ENCODE results near the gene EIF2D. TPM values are rescaled to one million over a fixed set of nuclear protein-coding genes. Genes with fewer than 3 reads are reported as not detected.

Gene EIF2D
- total and polyA plus RNA-seq, 2 of the 13 experiments (the other 11 are each of a cell fraction or from before 2014, with no cell fraction given) = 45.1 to 64.9 TPM

DNA sequence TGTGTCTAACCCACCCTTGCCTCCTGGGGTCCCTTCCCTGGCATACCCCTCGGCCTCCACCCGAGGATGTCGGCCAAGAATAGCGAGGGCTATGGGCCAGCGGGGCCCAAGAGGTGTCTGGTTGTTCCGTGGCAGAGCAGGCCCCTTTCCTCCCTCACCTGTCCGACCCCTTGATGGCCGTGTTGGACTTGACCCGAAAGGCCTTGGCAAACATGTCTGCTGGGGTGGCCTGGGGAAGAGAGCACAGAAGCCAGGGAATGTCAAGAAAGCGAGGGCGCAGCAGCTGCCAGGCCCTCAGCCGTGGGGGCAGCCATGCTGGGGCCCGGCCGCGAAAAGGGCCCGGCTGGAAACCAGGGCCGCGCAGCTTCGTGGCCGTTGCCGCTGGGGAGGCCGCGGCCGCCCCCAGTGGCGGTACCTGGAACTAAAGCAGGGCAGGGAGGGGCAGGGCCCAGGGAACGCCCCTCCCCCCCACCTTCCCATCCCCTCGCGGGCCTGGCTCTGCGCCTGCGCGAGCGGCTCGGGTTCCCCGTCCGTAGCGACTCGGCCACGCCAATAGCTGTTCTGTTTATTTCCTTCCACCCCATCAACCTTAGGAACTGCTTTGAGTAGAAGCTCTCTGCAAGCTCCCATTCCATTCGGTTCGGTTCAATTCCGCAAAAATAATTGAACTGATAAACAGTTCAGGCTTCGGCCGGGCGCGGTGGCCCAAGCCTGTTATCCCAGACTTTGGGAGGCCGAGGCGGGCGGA is at the start of gene EIF2D (continued):
- TF ChIP-seq NONO (IDR thresholded peaks at IDR 0.05) (no peak), NONO (CRISPR knock-in tag; conservative IDR thresholded peaks at IDR 0.05) (peak; percentile 99), ZFP1 (CRISPR knock-in tag; IDR thresholded peaks at IDR 0.05) (peak; percentile 86), AHR (CRISPR knock-in tag; IDR thresholded peaks at IDR 0.05) (peak; percentile 98; the same call in 1 of the 2 replicates), MAF1 (CRISPR knock-in tag; IDR thresholded peaks at IDR 0.05; ENCODE audit: borderline replicate concordance) (peak; percentile 60; the same call in 1 of the 2 replicates), ZNF136 (CRISPR knock-in tag; IDR thresholded peaks at IDR 0.05; ENCODE audit: low read depth) (0 out of 2 replicates have a peak, but pooled peaks have one; percentile 85), NR2F2 (IDR thresholded peaks at IDR 0.05; ENCODE audit: borderline replicate concordance, low read depth) (no peak; the same call in 1 of the 2 replicates), JUNB (CRISPR knock-in tag; IDR thresholded peaks at IDR 0.05; ENCODE audit: borderline replicate concordance) (0 out of 2 replicates have a peak, but pooled peaks have one; percentile 55), NCOR1 (IDR thresholded peaks at IDR 0.05; ENCODE audit: borderline replicate concordance, low read length) (no peak), FOXO1 (CRISPR knock-in tag; IDR thresholded peaks at IDR 0.05) (peak; percentile 80), ZNF761 (CRISPR knock-in tag; conservative IDR thresholded peaks at IDR 0.05) (peak; percentile 90), MATR3 (CRISPR knock-in tag; IDR thresholded peaks at IDR 0.05) (no peak), RBM39 (IDR thresholded peaks at IDR 0.05; ENCODE audit: low read depth, low read length, poor library complexity, severe bottlenecking) (peak; percentile 85), ZNF780A (CRISPR knock-in tag; IDR thresholded peaks at IDR 0.05) (no peak; the same call in 1 of the 2 replicates), MAFG (CRISPR knock-in tag; IDR thresholded peaks at IDR 0.05) (no peak), TBX3 (IDR thresholded peaks at IDR 0.05; ENCODE audit: borderline replicate concordance) (peak; percentile 51; the same call in 1 of the 2 replicates), ZNF782 (CRISPR knock-in tag; IDR thresholded peaks at IDR 0.05; ENCODE audit: borderline replicate concordance) (0 out of 2 replicates have a peak, but pooled peaks have one; percentile 76), NR2C2 (CRISPR knock-in tag; IDR thresholded peaks at IDR 0.05; ENCODE audit: borderline replicate concordance) (peak; percentile 85), SALL1 (CRISPR knock-in tag; IDR thresholded peaks at IDR 0.05) (peak; percentile 94), SMARCE1 (IDR thresholded peaks at IDR 0.05; ENCODE audit: borderline replicate concordance) (no peak), ZNF777 (CRISPR knock-in tag; IDR thresholded peaks at IDR 0.05) (no peak), NFYC (CRISPR knock-in tag; IDR thresholded peaks at IDR 0.05) (peak; percentile 49), HOXA7 (CRISPR knock-in tag; IDR thresholded peaks at IDR 0.05) (no peak), ZNF549 (CRISPR knock-in tag; IDR thresholded peaks at IDR 0.05) (no peak), HIVEP1 (CRISPR knock-in tag; IDR thresholded peaks at IDR 0.05) (peak; percentile 72; the same call in 1 of the 2 replicates)
- TF ChIP-seq, protein P1, sequence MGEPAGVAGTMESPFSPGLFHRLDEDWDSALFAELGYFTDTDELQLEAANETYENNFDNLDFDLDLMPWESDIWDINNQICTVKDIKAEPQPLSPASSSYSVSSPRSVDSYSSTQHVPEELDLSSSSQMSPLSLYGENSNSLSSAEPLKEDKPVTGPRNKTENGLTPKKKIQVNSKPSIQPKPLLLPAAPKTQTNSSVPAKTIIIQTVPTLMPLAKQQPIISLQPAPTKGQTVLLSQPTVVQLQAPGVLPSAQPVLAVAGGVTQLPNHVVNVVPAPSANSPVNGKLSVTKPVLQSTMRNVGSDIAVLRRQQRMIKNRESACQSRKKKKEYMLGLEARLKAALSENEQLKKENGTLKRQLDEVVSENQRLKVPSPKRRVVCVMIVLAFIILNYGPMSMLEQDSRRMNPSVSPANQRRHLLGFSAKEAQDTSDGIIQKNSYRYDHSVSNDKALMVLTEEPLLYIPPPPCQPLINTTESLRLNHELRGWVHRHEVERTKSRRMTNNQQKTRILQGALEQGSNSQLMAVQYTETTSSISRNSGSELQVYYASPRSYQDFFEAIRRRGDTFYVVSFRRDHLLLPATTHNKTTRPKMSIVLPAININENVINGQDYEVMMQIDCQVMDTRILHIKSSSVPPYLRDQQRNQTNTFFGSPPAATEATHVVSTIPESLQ (CRISPR knock-in tag; conservative IDR thresholded peaks at IDR 0.05) = peak; percentile 85; the same call in 1 of the 2 replicates
- TF ChIP-seq, protein P2, sequence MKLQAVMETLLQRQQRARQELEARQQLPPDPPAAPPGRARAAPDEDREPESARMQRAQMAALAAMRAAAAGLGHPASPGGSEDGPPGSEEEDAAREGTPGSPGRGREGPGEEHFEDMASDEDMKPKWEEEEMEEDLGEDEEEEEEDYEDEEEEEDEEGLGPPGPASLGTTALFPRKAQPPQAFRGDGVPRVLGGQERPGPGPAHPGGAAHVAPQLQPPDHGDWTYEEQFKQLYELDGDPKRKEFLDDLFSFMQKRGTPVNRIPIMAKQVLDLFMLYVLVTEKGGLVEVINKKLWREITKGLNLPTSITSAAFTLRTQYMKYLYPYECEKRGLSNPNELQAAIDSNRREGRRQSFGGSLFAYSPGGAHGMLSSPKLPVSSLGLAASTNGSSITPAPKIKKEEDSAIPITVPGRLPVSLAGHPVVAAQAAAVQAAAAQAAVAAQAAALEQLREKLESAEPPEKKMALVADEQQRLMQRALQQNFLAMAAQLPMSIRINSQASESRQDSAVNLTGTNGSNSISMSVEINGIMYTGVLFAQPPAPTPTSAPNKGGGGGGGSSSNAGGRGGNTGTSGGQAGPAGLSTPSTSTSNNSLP (IDR thresholded peaks at IDR 0.05; ENCODE audit: low read depth, low read length) = no peak
- TF ChIP-seq, protein P3, sequence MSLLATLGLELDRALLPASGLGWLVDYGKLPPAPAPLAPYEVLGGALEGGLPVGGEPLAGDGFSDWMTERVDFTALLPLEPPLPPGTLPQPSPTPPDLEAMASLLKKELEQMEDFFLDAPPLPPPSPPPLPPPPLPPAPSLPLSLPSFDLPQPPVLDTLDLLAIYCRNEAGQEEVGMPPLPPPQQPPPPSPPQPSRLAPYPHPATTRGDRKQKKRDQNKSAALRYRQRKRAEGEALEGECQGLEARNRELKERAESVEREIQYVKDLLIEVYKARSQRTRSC (CRISPR knock-in tag; IDR thresholded peaks at IDR 0.05; ENCODE audit: low read depth) = peak; percentile 85; the same call in 1 of the 2 replicates
